Measurements from ENCODE around the gene EEF2K.

GRCh38 chr16:22191532-22192260 lies 14.4 kb upstream of the EEF2K start:
- TF ChIP-seq POLR2A (IDR thresholded peaks at IDR 0.05) = no peak
- TF ChIP-seq CTCF (IDR thresholded peaks at IDR 0.05 in 4 of 5, conservative IDR thresholded peaks at IDR 0.05 in 1 of 5) = no peak

Data from gastrocnemius medialis (tissue), 4 donors.